A673 (cell line): ENCODE data around the gene PDE4B. TPM values are rescaled to one million over a fixed set of nuclear protein-coding genes. Genes with fewer than 3 reads are reported as not detected.

Experiments
- BruUV-seq: library from RNA; stranded (reverse); fragments of 400-500 nt; replicated peaks from 2 replicates; lab custom pipeline; 2021; lab: Mats Ljungman, UMichigan
- CTCF ChIA-PET: fragments of 300-600 bp; sonication (Branson Sonifier 250); formaldehyde crosslinking; loops from one replicate; lab custom pipeline; 2022; ENCODE audit warnings: antibody characterized with exemption; lab: Charles Lee
- POLR2A ChIA-PET: fragments of 300-600 bp; sonication (Branson Sonifier 250); formaldehyde crosslinking; loops from one replicate; lab custom pipeline; 2022; ENCODE audit warnings: antibody characterized with exemption; ENCODE audit not compliant: low non-redundant PET; lab: Charles Lee
- DNase-seq: peaks from one replicate; pipeline ENCODE4 v3.0.0-alpha.2; 2015; ENCODE audit warnings: low spot score
- H3K27ac ChIP-seq: fragments of 200-600 bp; sonication (generic); 2 replicates; pipeline ENCODE4 v1.5.1; 2016; ENCODE audit warnings: mixed run types, low read depth, mild to moderate bottlenecking, mixed read lengths, antibody characterized with exemption, low read length; ENCODE audit not compliant: poor library complexity, severe bottlenecking
- H3K27me3 ChIP-seq: fragments of 200-600 bp; sonication (generic); replicated peaks from 2 replicates; pipeline ENCODE4 v1.6.1; 2017; ENCODE audit warnings: mixed run types, low read depth, mild to moderate bottlenecking, mixed read lengths, antibody characterized with exemption, low read length; ENCODE audit not compliant: insufficient read depth, poor library complexity
- H3K36me3 ChIP-seq: fragments of 200-600 bp; sonication (generic); 2 replicates; pipeline ENCODE4 v1.6.1; 2016; ENCODE audit warnings: mixed run types, mild to moderate bottlenecking, mixed read lengths, antibody characterized with exemption, low read length; ENCODE audit not compliant: insufficient read depth, poor library complexity, severe bottlenecking
- H3K4me1 ChIP-seq: fragments of 200-600 bp; sonication (generic); 2 replicates; pipeline ENCODE4 v1.6.1; 2017; ENCODE audit warnings: mixed run types, mild to moderate bottlenecking, mixed read lengths, antibody characterized with exemption, low read length; ENCODE audit not compliant: insufficient read depth, poor library complexity, severe bottlenecking
- H3K4me3 ChIP-seq: fragments of 200-600 bp; sonication (generic); 2 replicates; pipeline ENCODE4 v1.5.1; 2016; ENCODE audit warnings: low read depth, mixed run types, mild to moderate bottlenecking, mixed read lengths, low read length; ENCODE audit not compliant: poor library complexity, severe bottlenecking
- H3K9me3 ChIP-seq: fragments of 200-600 bp; sonication (generic); 2 replicates; pipeline ENCODE4 v1.6.1; 2016; ENCODE audit warnings: mixed run types, low read depth, mild to moderate bottlenecking, mixed read lengths, antibody characterized with exemption, low read length; ENCODE audit not compliant: poor library complexity, severe bottlenecking
- EZH2 ChIP-seq: fragments of 200-600 bp; sonication (generic); IDR thresholded peaks from 2 replicates; pipeline ENCODE4 v1.6.1; 2017; ENCODE audit warnings: borderline replicate concordance, low read depth, mild to moderate bottlenecking, mixed read lengths, antibody characterized with exemption, low read length; ENCODE audit not compliant: poor library complexity, severe bottlenecking
- intact Hi-C: fragments of 100-400 bp; cut with micrococcal nuclease; formaldehyde crosslinking; loops from one replicate; pipeline ENCODE4 v1.10.0; 2022; ENCODE audit not compliant: unreplicated experiment
- total RNA-seq: library from RNA; stranded (reverse); gene quantifications from 2 replicates; pipeline ENCODE4 v1.2.3, GENCODE V29; 2021
- TF ChIP-seq, protein P1 (sequence below): fragments of 300-800, 200-600 bp; sonication (generic); conservative IDR thresholded peaks from 2 replicates; pipeline ENCODE4 v1.5.1; 2017; ENCODE audit warnings: low read depth, mild to moderate bottlenecking, antibody characterized with exemption, low read length, moderate library complexity, mixed read lengths

The PDE4B gene
- total RNA-seq, 1 experiment from 2014 or later, result 20.0 TPM

DNA sequence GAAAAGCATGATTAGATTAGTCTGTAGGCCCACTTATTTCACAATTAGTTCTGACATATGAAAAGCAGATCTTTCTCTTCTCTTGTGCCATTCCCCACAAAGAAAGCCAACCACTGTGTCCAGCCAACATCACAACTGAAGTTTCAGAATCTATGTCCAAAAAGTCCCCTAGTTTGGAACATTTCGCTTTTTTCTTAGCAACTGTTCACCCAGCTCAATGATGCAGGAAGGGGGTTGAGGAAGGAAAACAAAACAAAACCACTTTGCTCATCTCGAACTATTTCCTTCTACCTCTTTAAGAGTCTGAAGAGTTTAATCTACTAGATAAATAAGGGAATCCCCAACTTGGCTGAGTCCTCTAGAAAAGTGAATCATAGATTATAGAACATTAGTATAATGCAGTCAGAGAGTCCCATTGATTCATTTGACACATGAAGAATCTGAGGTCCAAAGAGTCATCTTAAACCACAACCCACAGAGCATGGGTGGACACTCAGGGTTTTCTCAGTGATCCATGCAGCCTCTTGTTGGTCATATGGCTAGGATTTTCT is 581.9 kb downstream of the PDE4B start:
- BruUV-seq, result no TSS peak
- intact Hi-C loops, result no loop called here
- Histone ChIP-seq H3K9me3 (no peaks in the 10 kb centered on the region), H3K4me1 (peaks cover 5% of the 10 kb centered on the region), H3K27me3 (no peaks in the 10 kb centered on the region), H3K36me3 (peaks cover 26% of the 10 kb centered on the region), H3K4me3 (no peak overlapping the region), H3K27ac (no peak overlapping the region)
- CTCF ChIA-PET, result no interaction called here
- POLR2A ChIA-PET, result no interaction called here
- TF ChIP-seq EZH2, result no peak
- TF ChIP-seq, protein P1, sequence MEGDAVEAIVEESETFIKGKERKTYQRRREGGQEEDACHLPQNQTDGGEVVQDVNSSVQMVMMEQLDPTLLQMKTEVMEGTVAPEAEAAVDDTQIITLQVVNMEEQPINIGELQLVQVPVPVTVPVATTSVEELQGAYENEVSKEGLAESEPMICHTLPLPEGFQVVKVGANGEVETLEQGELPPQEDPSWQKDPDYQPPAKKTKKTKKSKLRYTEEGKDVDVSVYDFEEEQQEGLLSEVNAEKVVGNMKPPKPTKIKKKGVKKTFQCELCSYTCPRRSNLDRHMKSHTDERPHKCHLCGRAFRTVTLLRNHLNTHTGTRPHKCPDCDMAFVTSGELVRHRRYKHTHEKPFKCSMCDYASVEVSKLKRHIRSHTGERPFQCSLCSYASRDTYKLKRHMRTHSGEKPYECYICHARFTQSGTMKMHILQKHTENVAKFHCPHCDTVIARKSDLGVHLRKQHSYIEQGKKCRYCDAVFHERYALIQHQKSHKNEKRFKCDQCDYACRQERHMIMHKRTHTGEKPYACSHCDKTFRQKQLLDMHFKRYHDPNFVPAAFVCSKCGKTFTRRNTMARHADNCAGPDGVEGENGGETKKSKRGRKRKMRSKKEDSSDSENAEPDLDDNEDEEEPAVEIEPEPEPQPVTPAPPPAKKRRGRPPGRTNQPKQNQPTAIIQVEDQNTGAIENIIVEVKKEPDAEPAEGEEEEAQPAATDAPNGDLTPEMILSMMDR, result no peak
- no peak for DNase-seq

DNA sequence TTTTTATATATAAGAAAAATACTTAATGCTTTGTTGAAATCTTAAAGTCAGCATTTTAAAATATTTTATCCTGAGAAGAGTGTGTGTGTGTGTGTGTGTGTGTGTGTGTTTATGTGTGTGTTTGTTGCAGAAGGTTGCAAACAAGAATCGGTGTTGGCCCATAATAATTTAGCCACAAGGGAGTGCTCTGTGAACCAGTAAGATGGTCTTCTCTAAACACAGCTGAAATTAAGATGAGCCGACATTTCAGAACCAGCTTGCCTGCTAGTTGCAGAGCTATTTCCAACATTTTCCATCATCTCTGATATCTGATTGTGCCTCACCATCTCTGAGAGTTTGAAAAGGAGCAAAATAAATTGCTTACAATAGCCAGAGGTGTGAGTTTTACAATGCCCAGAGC is 582.4 kb downstream of the PDE4B start:
- Histone ChIP-seq H3K4me3 (no peak overlapping the region), H3K27me3 (no peaks in the 10 kb centered on the region), H3K36me3 (peaks cover 24% of the 10 kb centered on the region), H3K4me1 (peaks cover 5% of the 10 kb centered on the region), H3K9me3 (no peaks in the 10 kb centered on the region), H3K27ac (no peak overlapping the region)
- intact Hi-C loops, result no loop called here
- ChIA-PET POLR2A (no interaction called here), CTCF (no interaction called here)
- TF ChIP-seq, protein P1, result no peak
- no peak for TF ChIP-seq EZH2
- no TSS peak for BruUV-seq
- DNase-seq, result no peak

DNA sequence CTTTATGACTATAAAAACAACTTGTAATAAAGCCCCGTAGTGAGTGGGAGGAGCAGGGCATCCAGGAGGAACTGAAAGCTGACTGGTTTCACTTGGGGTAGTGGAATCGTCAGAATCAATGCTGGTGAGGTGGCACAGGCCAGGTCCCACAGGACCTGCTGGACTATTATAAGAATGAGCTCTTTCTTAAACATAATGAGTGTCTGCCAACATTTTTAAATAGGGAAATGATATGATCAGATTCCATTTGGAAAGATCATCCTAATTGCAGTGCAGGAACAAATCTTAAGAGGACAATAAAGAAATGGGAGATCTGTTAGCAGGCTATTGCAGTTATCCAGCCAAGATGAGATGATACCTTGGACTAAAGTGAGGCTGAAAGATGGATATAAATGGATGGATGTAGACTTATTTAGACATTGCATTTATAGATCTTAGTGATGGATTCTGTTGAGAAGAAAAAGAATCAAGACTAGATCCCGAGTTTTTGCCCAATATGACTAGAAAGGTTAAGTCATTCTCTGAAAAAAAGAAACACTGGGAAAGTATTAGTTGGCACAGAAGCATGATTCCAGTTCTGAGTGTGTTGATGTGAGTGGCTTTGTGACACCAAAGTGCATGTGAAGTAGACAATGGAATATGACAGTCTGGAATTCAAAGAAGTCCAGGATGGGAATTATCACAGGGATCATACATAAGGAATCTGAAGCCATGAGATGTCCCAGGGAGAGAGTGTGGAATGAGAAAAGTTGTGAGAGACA is 587.9 kb downstream of the PDE4B start:
- peaks cover 6% of the 10 kb centered on the region for H3K4me1 ChIP-seq
- DNase-seq, result no peak
- peaks cover 14% of the 10 kb centered on the region for H3K9me3 ChIP-seq
- no peak overlapping the region for H3K4me3 ChIP-seq
- H3K36me3 ChIP-seq, result no peaks in the 10 kb centered on the region
- no peak for TF ChIP-seq EZH2
- TF ChIP-seq, protein P1, result no peak
- H3K27me3 ChIP-seq, result no peaks in the 10 kb centered on the region
- CTCF ChIA-PET, result no interaction called here
- POLR2A ChIA-PET, result no interaction called here
- no TSS peak for BruUV-seq
- H3K27ac ChIP-seq, result no peak overlapping the region
- intact Hi-C loops, result no loop called here
